NCI-H774 (cell line): Measurements from ENCODE around the gene RFPL3.
"Not testable (repeated sequence)": the region's sequence is repeated elsewhere in the genome, so short reads cannot be mapped to it uniquely, and the experiment has no call there.

Experiments used
- DNase-seq: peaks from one replicate; lab custom pipeline; 2025; lab: John Stamatoyannopoulos, UW

Gene RFPL3

GRCh38 chr22:32331236-32331917 is 26.3 kb upstream of the RFPL3 start:
- no peak for DNase-seq

- no peak for DNase-seq
These were observed 25.5 kb upstream of the RFPL3 start for GRCh38 chr22:32331918-32332725.

- no peak for DNase-seq
These were observed 24.4 kb upstream of the RFPL3 start for GRCh38 chr22:32333141-32333768.

GRCh38 chr22:32333769-32334659 is 23.7 kb upstream of the RFPL3 start:
- no peak for DNase-seq

GRCh38 chr22:32334660-32335365 is 22.9 kb upstream of the RFPL3 start:
- no peak for DNase-seq

GRCh38 chr22:32335471-32335870 is 22.2 kb upstream of the RFPL3 start:
- DNase-seq = no peak

- no peak for DNase-seq
These were observed 21.5 kb upstream of the RFPL3 start for GRCh38 chr22:32336121-32336603.

GRCh38 chr22:32336771-32337424 is 20.8 kb upstream of the RFPL3 start:
- no peak for DNase-seq

GRCh38 chr22:32337425-32337824 is 20.2 kb upstream of the RFPL3 start:
- not testable (repeated sequence) for DNase-seq

- DNase-seq = no peak
These were observed 18.9 kb upstream of the RFPL3 start for GRCh38 chr22:32338757-32339156.

GRCh38 chr22:32339190-32340012 is 18.3 kb upstream of the RFPL3 start:
- no peak for DNase-seq

GRCh38 chr22:32340411-32340810 is 17.3 kb upstream of the RFPL3 start:
- DNase-seq = no peak

- DNase-seq = no peak
These were observed 16.4 kb upstream of the RFPL3 start for GRCh38 chr22:32341122-32341740.

GRCh38 chr22:32342977-32343376 is 14.7 kb upstream of the RFPL3 start:
- DNase-seq = no peak

- DNase-seq = no peak
These were observed 13.7 kb upstream of the RFPL3 start for GRCh38 chr22:32343941-32344340.

GRCh38 chr22:32348031-32348611 is 9.5 kb upstream of the RFPL3 start:
- no peak for DNase-seq

- not testable (repeated sequence) for DNase-seq
These were observed 5.8 kb upstream of the RFPL3 start for GRCh38 chr22:32351875-32352274.

GRCh38 chr22:32352681-32353080 is 5.0 kb upstream of the RFPL3 start:
- DNase-seq = no peak

- no peak for DNase-seq
These were observed 4.4 kb upstream of the RFPL3 start for GRCh38 chr22:32353292-32353691.
